DMS153 treated with DMSO at 0.1 percent for 48 hours (cell line): ENCODE measurements around the gene MVK.

Experiments used
- DNase-seq: peaks from one replicate; lab custom pipeline; 2025; ENCODE audit not compliant: unreplicated experiment; lab: John Stamatoyannopoulos, UW

MVK gene

GRCh38 chr12:109544955-109545531 is 28.6 kb upstream of the MVK start:
- DNase-seq, result no peak

DNA sequence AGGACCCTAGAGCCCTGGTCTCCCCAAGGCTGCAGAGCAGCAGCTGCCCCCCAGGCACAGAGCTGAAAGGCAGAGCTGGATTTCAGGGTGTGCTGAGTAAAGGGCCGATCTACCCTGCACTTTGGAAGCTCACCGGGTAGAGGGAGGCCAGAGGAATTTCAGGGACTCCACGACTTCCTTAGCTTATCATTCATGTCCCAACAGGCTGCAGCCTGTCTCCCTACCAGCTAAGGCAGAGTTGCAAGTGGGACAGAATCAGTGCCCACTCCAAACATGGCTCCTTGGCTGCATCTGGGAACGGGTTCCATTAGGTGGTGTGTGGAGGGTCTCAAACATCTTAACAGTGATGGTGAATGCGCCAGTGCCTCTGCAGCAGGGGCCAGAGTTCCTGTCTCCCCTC is 27.8 kb upstream of the MVK start:
- no peak for DNase-seq

- DNase-seq, result no peak
Measured at GRCh38 chr12:109547286-109547685, 26.3 kb upstream of the MVK start.

- no peak for DNase-seq
Measured at GRCh38 chr12:109548258-109548657, 25.3 kb upstream of the MVK start.

GRCh38 chr12:109549613-109550270 is 23.9 kb upstream of the MVK start:
- no peak for DNase-seq

GRCh38 chr12:109550281-109550680 is 23.3 kb upstream of the MVK start:
- no peak for DNase-seq

GRCh38 chr12:109551108-109551507 is 22.5 kb upstream of the MVK start:
- no peak for DNase-seq

- no peak for DNase-seq
Measured at GRCh38 chr12:109552971-109553370, 20.6 kb upstream of the MVK start.

DNA sequence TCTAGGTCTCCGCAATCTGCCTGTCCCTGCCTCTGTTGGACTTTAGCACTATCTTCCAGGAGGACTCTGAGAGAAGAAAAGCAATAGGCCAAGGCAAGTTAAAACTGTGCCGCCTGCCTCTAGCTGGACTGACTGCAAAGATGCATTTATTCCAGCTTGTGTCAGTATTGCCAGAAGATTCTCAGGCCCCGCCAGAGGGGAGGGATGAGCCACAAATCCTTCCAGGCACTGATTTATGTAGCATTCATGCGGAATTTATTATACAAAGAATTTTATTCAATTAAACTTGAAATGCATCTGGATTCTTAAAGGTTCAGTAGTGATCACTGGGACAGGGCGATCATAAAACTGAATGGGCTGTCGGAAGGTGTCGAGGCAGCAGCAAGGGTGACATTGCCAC is 20.1 kb upstream of the MVK start:
- no peak for DNase-seq

- no peak for DNase-seq
Measured at GRCh38 chr12:109553906-109554500, 19.6 kb upstream of the MVK start.

- DNase-seq, result no peak
Measured at GRCh38 chr12:109554761-109555160, 18.8 kb upstream of the MVK start.

- DNase-seq, result no peak
Measured at GRCh38 chr12:109555431-109556315, 17.9 kb upstream of the MVK start.

DNA sequence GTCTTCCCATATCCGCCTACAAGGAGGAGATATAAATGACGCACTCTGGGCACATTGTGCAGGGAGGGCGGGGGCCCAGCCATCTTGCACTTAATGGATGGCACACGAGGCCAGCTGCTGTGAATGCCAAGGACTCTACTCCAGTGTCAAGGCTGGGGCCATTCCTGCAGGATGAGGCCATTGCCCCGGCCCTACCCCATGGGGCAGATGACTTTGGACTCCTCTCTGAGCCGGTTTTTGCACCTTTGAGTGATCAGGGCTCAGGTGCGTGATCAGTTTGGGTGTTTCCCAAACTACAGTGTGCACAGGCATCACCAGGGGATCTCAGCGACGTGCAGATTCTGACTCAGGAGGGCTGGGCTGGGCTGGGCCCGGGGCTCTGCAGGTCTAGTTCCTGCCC is 16.4 kb upstream of the MVK start:
- DNase-seq, result no peak

DNA sequence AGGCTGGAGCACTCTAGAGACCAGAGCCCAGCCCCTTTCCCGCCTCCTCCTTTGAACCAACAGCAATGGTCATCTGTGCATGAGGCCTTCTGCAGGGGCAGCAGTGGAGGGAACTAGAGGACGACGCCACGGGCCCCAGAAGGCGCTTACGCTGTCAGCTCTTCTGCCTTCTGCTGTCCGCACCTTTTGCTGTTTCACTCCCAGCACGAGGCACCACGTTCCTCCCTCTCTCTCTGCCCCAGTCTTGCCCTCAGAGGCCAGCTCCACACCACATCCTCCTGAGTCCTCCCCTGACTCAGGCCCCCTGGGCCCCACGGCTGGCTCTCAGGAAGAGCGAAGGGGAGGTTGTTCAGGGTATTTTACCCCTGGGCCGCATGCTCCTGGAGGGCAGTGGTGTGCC is 15.8 kb upstream of the MVK start:
- no peak for DNase-seq

- no peak for DNase-seq
Measured at GRCh38 chr12:109558374-109559199, 15.0 kb upstream of the MVK start.

DNA sequence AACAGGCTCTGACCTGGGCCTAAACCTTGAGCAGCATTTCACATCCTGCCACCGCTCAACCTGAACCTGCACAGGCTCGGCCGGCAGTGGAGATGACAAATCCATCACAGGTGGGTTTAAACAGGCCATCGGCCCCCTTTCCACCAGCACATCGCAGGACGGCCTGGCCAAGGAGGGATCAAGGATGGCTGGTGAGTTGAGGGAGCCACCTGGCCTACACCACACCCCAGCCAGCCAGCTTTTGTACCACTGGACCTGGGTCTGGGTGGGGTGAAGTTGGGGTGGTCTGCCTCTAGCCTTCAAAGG is 14.4 kb upstream of the MVK start:
- DNase-seq, result no peak

- DNase-seq, result no peak
Measured at GRCh38 chr12:109559601-109560000, 14.0 kb upstream of the MVK start.

GRCh38 chr12:109560867-109561710 is 12.5 kb upstream of the MVK start:
- DNase-seq, result no peak

GRCh38 chr12:109561711-109562030 is 11.9 kb upstream of the MVK start:
- DNase-seq, result no peak

- no peak for DNase-seq
Measured at GRCh38 chr12:109562871-109563270, 10.7 kb upstream of the MVK start.
